ENCODE data around the gene NUP62. TPM values are rescaled to one million over a fixed set of nuclear protein-coding genes. Genes with fewer than 3 reads are reported as not detected.

Gene NUP62
- total and polyA plus RNA-seq, 2 experiments from 2014 or later: 55.5 to 99.4 TPM

DNA sequence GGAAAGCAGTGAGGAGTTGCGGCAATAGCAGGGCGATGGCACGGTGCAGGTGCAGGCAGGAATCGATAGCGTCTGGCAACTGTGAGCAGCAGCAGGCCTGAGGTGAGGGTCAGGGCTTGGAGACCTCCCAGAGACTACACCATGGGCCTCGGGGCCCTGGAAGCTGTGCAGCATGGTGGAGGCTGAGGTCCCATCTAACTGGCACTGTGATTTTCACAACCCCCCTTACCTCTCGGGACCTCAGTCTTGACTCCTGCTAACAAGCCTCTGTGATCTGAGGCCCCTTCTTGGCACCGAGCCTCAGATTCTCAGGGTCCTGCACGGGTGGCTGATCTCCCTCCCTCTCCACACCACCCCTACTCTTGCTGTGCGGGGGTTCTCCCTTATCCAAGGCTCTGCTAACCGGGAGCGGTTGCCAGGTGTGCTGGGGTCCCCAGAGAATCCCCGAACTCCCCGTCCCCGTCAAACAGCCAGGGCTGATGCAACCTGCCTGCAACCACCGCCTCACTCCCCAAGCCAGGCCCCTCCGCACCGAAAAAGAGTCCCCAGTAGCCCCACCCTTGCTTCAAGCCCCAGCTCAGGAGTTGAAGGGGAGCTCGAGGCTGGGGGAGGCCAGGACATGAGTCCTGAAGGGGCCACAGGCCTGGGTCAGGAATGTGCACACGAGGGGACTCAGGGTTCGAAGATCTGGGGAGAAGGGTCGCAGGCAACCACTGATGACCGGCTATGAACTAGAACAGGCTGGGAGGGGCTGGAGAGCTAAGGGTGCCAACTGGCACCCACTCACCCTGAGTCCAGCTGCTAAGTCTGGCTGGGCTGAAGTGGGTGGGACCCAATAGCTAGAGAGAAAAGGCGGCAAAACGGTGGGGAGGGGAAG is 5.1 kb downstream of the NUP62 start:
- Mint-ChIP-seq H3K27me3 (ENCODE audit: insufficient read depth, low read depth, poor library complexity) (peaks cover 35% of the 10 kb centered on the region), H3K4me3 (peak overlapping the region; percentile 38; the same call in 1 of the 3 replicates), H3K27ac (peak overlapping the region; percentile 95), H3K4me1 (peaks cover 53% of the 10 kb centered on the region), H3K9me3 (peaks cover 5% of the 10 kb centered on the region), H3K36me3 (ENCODE audit: low read depth) (peaks cover 88% of the 10 kb centered on the region)
- Histone ChIP-seq H3K27ac (ENCODE audit: low read depth) (0 out of 2 replicates have a peak overlapping the region, but pooled peaks have one; percentile 26), H3K36me3 (ENCODE audit: insufficient read depth) (peaks cover 17% of the 10 kb centered on the region), H3K9me2 (ENCODE audit: insufficient read depth) (no peaks in the 10 kb centered on the region), H4K20me1 (replicated peaks; ENCODE audit: insufficient read depth) (peaks cover 63% of the 10 kb centered on the region), H3K27me3 (ENCODE audit: insufficient read depth) (no peaks in the 10 kb centered on the region), H3F3A (replicated peaks; ENCODE audit: low read depth) (peaks cover 8% of the 10 kb centered on the region; the same call in 1 of the 2 replicates), H3K4me3 (no peak overlapping the region), H2AFZ (no peak overlapping the region), H3K4me1 (ENCODE audit: insufficient read depth) (peaks cover 15% of the 10 kb centered on the region), H3K4me2 (no peak overlapping the region), H3K79me2 (replicated peaks; ENCODE audit: insufficient read depth) (peaks cover 100% of the 10 kb centered on the region)
- no peak for ATAC-seq
- TF ChIP-seq POLR2AphosphoS5 (IDR thresholded peaks at IDR 0.05; ENCODE audit: low read depth) (no peak; the same call in 1 of the 2 replicates), NANOG (IDR thresholded peaks at IDR 0.05; ENCODE audit: borderline replicate concordance) (no peak), REST (IDR thresholded peaks at IDR 0.05; ENCODE audit: unreplicated experiment) (no peak), STAT1 (IDR thresholded peaks at IDR 0.05; ENCODE audit: unreplicated experiment) (no peak), ZNF331 (CRISPR knock-in tag; IDR thresholded peaks at IDR 0.05; ENCODE audit: low read depth) (no peak), JUNB (IDR thresholded peaks at IDR 0.05; ENCODE audit: unreplicated experiment) (no peak), ZNF114 (CRISPR knock-in tag; IDR thresholded peaks at IDR 0.05) (no peak), EZH2phosphoT487 (IDR thresholded peaks at IDR 0.05; ENCODE audit: unreplicated experiment) (no peak)
- TF ChIP-seq, protein P1, sequence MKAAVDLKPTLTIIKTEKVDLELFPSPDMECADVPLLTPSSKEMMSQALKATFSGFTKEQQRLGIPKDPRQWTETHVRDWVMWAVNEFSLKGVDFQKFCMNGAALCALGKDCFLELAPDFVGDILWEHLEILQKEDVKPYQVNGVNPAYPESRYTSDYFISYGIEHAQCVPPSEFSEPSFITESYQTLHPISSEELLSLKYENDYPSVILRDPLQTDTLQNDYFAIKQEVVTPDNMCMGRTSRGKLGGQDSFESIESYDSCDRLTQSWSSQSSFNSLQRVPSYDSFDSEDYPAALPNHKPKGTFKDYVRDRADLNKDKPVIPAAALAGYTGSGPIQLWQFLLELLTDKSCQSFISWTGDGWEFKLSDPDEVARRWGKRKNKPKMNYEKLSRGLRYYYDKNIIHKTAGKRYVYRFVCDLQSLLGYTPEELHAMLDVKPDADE (IDR thresholded peaks at IDR 0.05): no peak
- no peak for DNase-seq (ENCODE audit: low spot score)
